ENCODE data around the gene FBXO38. TPM values are rescaled to one million over a fixed set of nuclear protein-coding genes. Genes with fewer than 3 reads are reported as not detected.

Gene FBXO38
- total RNA-seq, 1 donor from 2014 or later: 51.5 TPM

DNA sequence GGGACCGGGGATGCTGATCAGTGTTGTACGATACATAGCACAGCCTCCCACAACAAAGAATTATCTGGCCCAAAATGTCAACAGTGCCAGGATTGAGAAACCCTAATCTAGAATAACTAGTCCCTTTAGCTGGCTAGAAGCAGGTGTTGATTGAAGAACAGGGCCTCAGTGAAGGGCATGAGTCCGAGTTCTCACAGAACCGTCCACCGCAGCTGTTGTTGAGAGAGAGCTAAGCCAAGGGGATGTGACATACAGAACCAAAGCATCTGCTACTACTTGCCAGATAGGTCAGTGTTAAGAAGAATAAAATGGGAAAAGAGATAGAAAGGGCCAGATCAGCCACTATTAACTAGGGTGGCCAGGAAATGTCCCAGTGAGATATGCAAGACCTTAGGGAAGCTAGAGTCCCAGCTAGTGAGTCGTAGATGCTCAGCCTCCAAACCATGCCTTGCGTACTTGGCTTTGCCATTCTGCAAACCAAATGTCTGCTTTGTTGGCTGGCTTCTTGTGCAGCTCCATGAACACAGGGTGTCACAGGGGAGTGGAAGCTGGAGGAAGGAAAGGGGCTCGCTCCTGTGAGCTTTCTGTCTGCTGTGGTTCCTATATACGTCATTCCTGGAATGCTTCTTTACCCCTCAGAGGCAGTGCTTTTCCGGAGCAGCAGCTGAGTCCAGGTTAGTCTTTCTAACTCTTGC is 68.9 kb downstream of the FBXO38 start:
- Mint-ChIP-seq H3K27me3 (no peaks in the 10 kb centered on the region), H3K9me3 (no peaks in the 10 kb centered on the region), H3K4me3 (no peak overlapping the region), H3K4me1 (ENCODE audit: unreplicated experiment) (no peaks in the 10 kb centered on the region), H3K27ac (no peak overlapping the region), H3K36me3 (no peaks in the 10 kb centered on the region)
- DNase-seq (ENCODE audit: extremely low spot score, unreplicated experiment): no peak
- TF ChIP-seq, protein P1, sequence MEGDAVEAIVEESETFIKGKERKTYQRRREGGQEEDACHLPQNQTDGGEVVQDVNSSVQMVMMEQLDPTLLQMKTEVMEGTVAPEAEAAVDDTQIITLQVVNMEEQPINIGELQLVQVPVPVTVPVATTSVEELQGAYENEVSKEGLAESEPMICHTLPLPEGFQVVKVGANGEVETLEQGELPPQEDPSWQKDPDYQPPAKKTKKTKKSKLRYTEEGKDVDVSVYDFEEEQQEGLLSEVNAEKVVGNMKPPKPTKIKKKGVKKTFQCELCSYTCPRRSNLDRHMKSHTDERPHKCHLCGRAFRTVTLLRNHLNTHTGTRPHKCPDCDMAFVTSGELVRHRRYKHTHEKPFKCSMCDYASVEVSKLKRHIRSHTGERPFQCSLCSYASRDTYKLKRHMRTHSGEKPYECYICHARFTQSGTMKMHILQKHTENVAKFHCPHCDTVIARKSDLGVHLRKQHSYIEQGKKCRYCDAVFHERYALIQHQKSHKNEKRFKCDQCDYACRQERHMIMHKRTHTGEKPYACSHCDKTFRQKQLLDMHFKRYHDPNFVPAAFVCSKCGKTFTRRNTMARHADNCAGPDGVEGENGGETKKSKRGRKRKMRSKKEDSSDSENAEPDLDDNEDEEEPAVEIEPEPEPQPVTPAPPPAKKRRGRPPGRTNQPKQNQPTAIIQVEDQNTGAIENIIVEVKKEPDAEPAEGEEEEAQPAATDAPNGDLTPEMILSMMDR (conservative IDR thresholded peaks at IDR 0.05): no peak

DNA sequence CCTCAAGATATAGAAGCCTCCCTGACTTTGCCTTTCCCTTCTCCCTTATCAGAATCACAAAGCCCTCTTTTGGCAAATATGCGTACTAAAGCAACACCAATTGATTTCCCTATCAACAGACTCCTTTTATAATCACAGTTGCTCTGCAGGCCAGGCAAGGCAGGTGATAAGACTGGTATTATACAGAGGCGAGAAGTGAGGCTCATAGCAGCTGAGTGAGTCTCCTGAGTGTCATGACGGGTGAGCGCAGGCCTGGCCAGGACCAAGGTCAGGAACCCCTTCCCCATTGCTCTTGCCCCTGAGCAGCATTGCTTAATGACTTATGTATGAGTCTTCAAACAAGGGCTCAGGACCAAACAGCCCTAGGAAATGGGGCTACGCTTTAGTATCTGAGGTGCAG is 70.8 kb downstream of the FBXO38 start:
- Mint-ChIP-seq H3K36me3 (no peaks in the 10 kb centered on the region), H3K27ac (no peak overlapping the region), H3K9me3 (no peaks in the 10 kb centered on the region), H3K4me3 (no peak overlapping the region), H3K4me1 (ENCODE audit: unreplicated experiment) (no peaks in the 10 kb centered on the region), H3K27me3 (no peaks in the 10 kb centered on the region)
- DNase-seq (ENCODE audit: extremely low spot score, unreplicated experiment): no peak
- TF ChIP-seq, protein P1 (conservative IDR thresholded peaks at IDR 0.05): no peak

DNA sequence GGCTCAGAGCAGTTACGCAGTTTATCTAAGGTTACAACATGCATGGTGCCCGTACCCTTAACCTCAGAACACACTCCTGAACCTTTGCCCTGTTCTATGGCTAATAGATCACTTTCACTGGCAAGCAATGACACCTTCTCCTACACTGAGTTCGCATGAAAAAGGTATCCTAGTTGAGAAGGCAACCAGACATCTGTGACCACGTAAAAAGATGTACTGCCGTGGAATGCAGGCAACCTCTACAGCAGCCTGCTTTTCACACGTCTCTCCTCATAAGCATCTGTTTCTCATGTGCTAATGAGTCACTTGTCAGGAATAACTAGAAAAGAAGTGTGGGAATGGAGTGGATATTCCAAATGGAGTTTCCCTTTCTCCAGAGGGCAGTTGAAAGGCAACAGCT is 71.4 kb downstream of the FBXO38 start:
- Mint-ChIP-seq H3K4me1 (ENCODE audit: unreplicated experiment) (no peaks in the 10 kb centered on the region), H3K36me3 (no peaks in the 10 kb centered on the region), H3K27ac (no peak overlapping the region), H3K9me3 (no peaks in the 10 kb centered on the region), H3K27me3 (no peaks in the 10 kb centered on the region), H3K4me3 (no peak overlapping the region)
- TF ChIP-seq, protein P1 (conservative IDR thresholded peaks at IDR 0.05): no peak
- DNase-seq (ENCODE audit: extremely low spot score, unreplicated experiment): no peak

DNA sequence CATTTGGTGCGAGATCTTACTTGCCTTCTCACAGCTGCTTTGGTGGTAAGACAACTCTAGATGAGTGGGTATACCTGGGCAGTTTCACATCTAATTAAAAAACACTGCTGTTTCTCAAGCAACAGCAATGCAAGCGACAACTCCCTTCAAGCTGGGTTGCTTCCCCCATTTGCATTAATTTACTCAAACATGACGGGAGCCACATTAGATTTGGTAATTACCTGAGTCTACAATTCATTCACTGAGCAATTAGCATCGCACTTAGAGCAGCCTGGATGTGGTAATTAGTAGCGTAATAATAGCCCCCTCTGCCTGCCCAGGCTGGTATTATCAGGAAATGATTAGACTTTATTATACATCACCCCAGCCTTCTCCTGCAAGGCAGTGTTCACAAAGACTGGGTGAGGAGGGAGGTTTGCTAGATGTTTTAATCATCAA is 73.4 kb downstream of the FBXO38 start:
- no peaks in the 10 kb centered on the region for H3K4me1 Mint-ChIP-seq (ENCODE audit: unreplicated experiment)
- H3K27ac Mint-ChIP-seq: no peak overlapping the region
- no peak for DNase-seq (ENCODE audit: extremely low spot score, unreplicated experiment)
- TF ChIP-seq, protein P1 (conservative IDR thresholded peaks at IDR 0.05): peak; percentile 58
- H3K27me3 Mint-ChIP-seq: no peaks in the 10 kb centered on the region
- H3K36me3 Mint-ChIP-seq: no peaks in the 10 kb centered on the region
- H3K9me3 Mint-ChIP-seq: no peaks in the 10 kb centered on the region
- H3K4me3 Mint-ChIP-seq: no peak overlapping the region

DNA sequence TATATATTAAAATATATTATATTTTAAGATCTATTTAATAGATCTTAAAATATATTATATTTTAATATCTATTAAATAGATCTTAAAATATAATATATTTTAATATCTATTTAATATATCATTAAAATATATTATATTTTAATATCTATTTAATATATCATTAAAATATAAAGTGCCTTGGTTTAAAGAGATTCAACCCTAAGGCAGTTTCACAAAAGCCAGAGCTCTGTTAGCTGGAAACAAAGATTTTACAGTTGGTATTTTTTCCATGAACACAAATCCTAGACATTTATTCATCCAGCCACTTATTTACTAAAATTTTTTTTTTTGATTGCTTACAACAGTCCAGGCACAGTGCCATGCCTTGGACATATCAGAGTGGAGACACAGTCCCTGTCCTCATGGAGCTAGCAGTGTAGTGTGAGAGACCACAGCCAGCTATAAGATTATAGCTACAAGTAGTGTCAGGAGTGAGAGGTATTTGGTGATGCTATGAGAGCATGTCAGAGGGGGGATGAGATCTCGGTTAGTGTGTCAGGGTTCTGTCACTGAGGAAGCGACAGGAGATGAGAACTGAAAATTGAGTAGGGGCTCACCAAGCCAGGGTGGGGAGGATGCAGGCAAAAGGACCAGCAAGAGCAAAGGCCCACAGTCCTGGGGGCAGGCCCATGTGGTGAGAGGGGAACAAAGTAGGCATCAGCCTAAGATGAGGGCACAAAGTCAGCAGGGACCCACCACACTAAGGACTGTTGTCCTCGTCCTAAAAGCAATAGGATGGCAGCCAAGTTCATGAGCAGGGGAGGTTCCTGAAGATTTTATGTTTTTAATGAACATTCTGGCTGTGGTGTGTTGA is 74.5 kb downstream of the FBXO38 start:
- H3K27me3 Mint-ChIP-seq: no peaks in the 10 kb centered on the region

More for the DNA sequence above, 74.5 kb downstream of the FBXO38 start:
- TF ChIP-seq, protein P1 (conservative IDR thresholded peaks at IDR 0.05): no peak
- Mint-ChIP-seq H3K9me3 (no peaks in the 10 kb centered on the region), H3K27ac (no peak overlapping the region), H3K4me1 (ENCODE audit: unreplicated experiment) (no peaks in the 10 kb centered on the region), H3K36me3 (no peaks in the 10 kb centered on the region), H3K4me3 (no peak overlapping the region)
- no peak for DNase-seq (ENCODE audit: extremely low spot score, unreplicated experiment)

Measured in type B pancreatic cell (in vitro differentiated cells).